H1 (cell line): ENCODE measurements around the gene GRIP1. TPM values are rescaled to one million over a fixed set of nuclear protein-coding genes. Genes with fewer than 3 reads are reported as not detected.

ENCODE experiments used
- CTCF ChIA-PET: fragments of 300-600 bp; sonication (Branson Sonifier 250); formaldehyde crosslinking; loops from one replicate; lab custom pipeline; 2021; ENCODE audit not compliant: partially characterized antibody; lab: Charles Lee
- POLR2A ChIA-PET: fragments of 300-600 bp; sonication (Branson Sonifier 250); formaldehyde crosslinking; loops from one replicate; lab custom pipeline; 2021; ENCODE audit warnings: inconsistent platforms; ENCODE audit not compliant: partially characterized antibody; lab: Charles Lee
- DNase-seq, 2 experiments: peaks; one replicate each; pipeline versions ENCODE4 v3.0.0 to v3.0.0-alpha.2; 2010 to 2022; ENCODE audit warnings: low spot score in 2 of 2, low read depth in 1 of 2, mixed read lengths in 1 of 2
- FAIRE-seq: peaks from 2 replicates; lab custom pipeline; 2011; peaks lifted over from hg19 to GRCh38; lab: Jason Lieb, UNC
- H2AFZ ChIP-seq: 2 replicates; pipeline ENCODE4 v1.8.1; 2012; ENCODE audit warnings: low read length, inconsistent platforms
- H2AK5ac ChIP-seq: 2 replicates; pipeline ENCODE4 v1.6.1; 2013; ENCODE audit warnings: low read depth, low read length
- H2BK120ac ChIP-seq: replicated peaks from 2 replicates; pipeline ENCODE3; 2013; ENCODE audit warnings: low read depth, low read length, inconsistent platforms
- H2BK12ac ChIP-seq: 2 replicates; pipeline ENCODE4 v1.6.1; 2013; ENCODE audit warnings: low read depth, low read length
- H2BK15ac ChIP-seq: 2 replicates; pipeline ENCODE4 v1.6.1; 2013; ENCODE audit warnings: low read length
- H2BK20ac ChIP-seq: 2 replicates; pipeline ENCODE4 v1.6.1; 2013; ENCODE audit warnings: low read length
- H2BK5ac ChIP-seq: 2 replicates; pipeline ENCODE4 v1.6.1; 2013; ENCODE audit warnings: low read depth, low read length
- H3K14ac ChIP-seq: 2 replicates; pipeline ENCODE4 v1.6.1; 2013; ENCODE audit warnings: inconsistent platforms; ENCODE audit not compliant: insufficient read length
- H3K18ac ChIP-seq: 2 replicates; pipeline ENCODE4 v1.6.1; 2013; ENCODE audit warnings: low read length; ENCODE audit errors: extremely low read depth
- H3K23ac ChIP-seq: 2 replicates; pipeline ENCODE4 v1.6.1; 2013; ENCODE audit warnings: inconsistent platforms; ENCODE audit not compliant: insufficient read length
- H3K23me2 ChIP-seq: 2 replicates; pipeline ENCODE4 v1.6.1; 2013; ENCODE audit warnings: low read depth, low read length
- H3K27ac ChIP-seq: 2 replicates; pipeline ENCODE4 v1.6.1; 2011; ENCODE audit warnings: low read depth, low read length, inconsistent platforms
- H3K27me3 ChIP-seq, 4 experiments: replicated peaks in 1 of 4; 1 replicate in 1 of 4; 2 replicates in 3 of 4; pipeline versions ENCODE4 v1.6.1 to v1.8.1; 2011 to 2013; ENCODE audit warnings: low read length in 3 of 4, mild to moderate bottlenecking in 3 of 4, inconsistent platforms in 2 of 4, mixed read lengths in 2 of 4, moderate library complexity in 1 of 4; ENCODE audit not compliant: control insufficient read depth in 3 of 4, insufficient read depth in 3 of 4; ENCODE audit errors: extremely low read depth in 1 of 4
- H3K36me3 ChIP-seq, 4 experiments: 2 replicates each; pipeline versions ENCODE4 v1.6.1 to v1.8.1; 2011 to 2013; ENCODE audit warnings: mild to moderate bottlenecking in 4 of 4, low read length in 3 of 4, moderate library complexity in 2 of 4, control low read depth in 1 of 4, inconsistent platforms in 1 of 4; ENCODE audit not compliant: insufficient read depth in 4 of 4, control insufficient read depth in 2 of 4
- H3K4ac ChIP-seq: replicated peaks from 2 replicates; pipeline ENCODE3; 2013; ENCODE audit warnings: low read length, low read depth, mixed read lengths, inconsistent platforms; ENCODE audit not compliant: insufficient read length
- H3K4me1 ChIP-seq, 4 experiments: replicated peaks in 1 of 4; 1 replicate in 1 of 4; 2 replicates in 3 of 4; pipeline versions ENCODE4 v1.6.1 to v1.8.1; 2011 to 2013; ENCODE audit warnings: low read length in 3 of 4, inconsistent platforms in 2 of 4, mixed read lengths in 1 of 4; ENCODE audit not compliant: insufficient read depth in 4 of 4, control insufficient read depth in 3 of 4
- H3K4me2 ChIP-seq, 2 experiments: 2 replicates each; pipeline versions ENCODE4 v1.6.1 to v1.8.1; 2011 to 2013; ENCODE audit warnings: low read depth in 2 of 2, low read length in 2 of 2, control low read depth in 1 of 2, inconsistent platforms in 1 of 2, mild to moderate bottlenecking in 1 of 2; ENCODE audit not compliant: insufficient read depth in 1 of 2
- H3K4me3 ChIP-seq, 4 experiments: fragments of 200-600, 300-600 bp in 1 of 4; sonication (generic), shearing (Covaris generic), sonication (Bioruptor Twin) in 1 of 4; 2 replicates each; pipeline versions ENCODE4 v1.5.1 to v1.8.1; 2011 to 2016; ENCODE audit warnings: low read length in 4 of 4, low read depth in 3 of 4, control low read depth in 2 of 4, inconsistent platforms in 2 of 4, mild to moderate bottlenecking in 2 of 4, mixed read lengths in 1 of 4, moderate library complexity in 1 of 4; ENCODE audit not compliant: insufficient read depth in 2 of 4; ENCODE audit errors: extremely low read depth in 1 of 4
- H3K56ac ChIP-seq: replicated peaks from 2 replicates; pipeline ENCODE3; 2013; ENCODE audit warnings: low read depth, mild to moderate bottlenecking, mixed read lengths, low read length, inconsistent platforms; ENCODE audit not compliant: insufficient read length
- H3K79me1 ChIP-seq: 2 replicates; pipeline ENCODE4 v1.6.1; 2013; ENCODE audit warnings: low read depth, low read length, control low read depth
- H3K79me2 ChIP-seq, 2 experiments: 2 replicates each; pipeline versions ENCODE4 v1.6.1 to v1.8.1; 2012 to 2013; ENCODE audit warnings: low read length in 2 of 2, mild to moderate bottlenecking in 2 of 2, inconsistent platforms in 1 of 2; ENCODE audit not compliant: insufficient read depth in 2 of 2, control insufficient read depth in 1 of 2
- H3K9ac ChIP-seq, 4 experiments: replicated peaks in 1 of 4; 1 replicate in 1 of 4; 2 replicates in 3 of 4; pipeline versions ENCODE4 v1.6.1 to v1.8.1; 2011 to 2013; ENCODE audit warnings: low read depth in 3 of 4, low read length in 3 of 4, control low read depth in 2 of 4, mild to moderate bottlenecking in 2 of 4, moderate library complexity in 2 of 4, inconsistent platforms in 1 of 4; ENCODE audit errors: extremely low read depth in 1 of 4
- H3K9me3 ChIP-seq, 2 experiments: 2 replicates each; pipeline versions ENCODE4 v1.6.1 to v1.8.1; 2012 to 2013; ENCODE audit warnings: mild to moderate bottlenecking in 2 of 2, moderate library complexity in 2 of 2, control low read depth in 1 of 2, inconsistent platforms in 1 of 2, low read depth in 1 of 2, low read length in 1 of 2, mixed read lengths in 1 of 2; ENCODE audit not compliant: insufficient read depth in 2 of 2
- H4K20me1 ChIP-seq, 2 experiments: replicated peaks in 1 of 2; 2 replicates each; pipeline versions ENCODE3 to v1.8.1; 2011 to 2013; ENCODE audit warnings: inconsistent platforms in 2 of 2, low read length in 2 of 2, mild to moderate bottlenecking in 1 of 2; ENCODE audit not compliant: insufficient read depth in 2 of 2, control insufficient read depth in 1 of 2
- H4K5ac ChIP-seq: 2 replicates; pipeline ENCODE4 v1.6.1; 2013; ENCODE audit warnings: low read length, low read depth, mixed read lengths, inconsistent platforms; ENCODE audit not compliant: insufficient read length
- H4K8ac ChIP-seq: 2 replicates; pipeline ENCODE4 v1.8.0; 2013; ENCODE audit warnings: mild to moderate bottlenecking, moderate library complexity, low read length, inconsistent platforms; ENCODE audit not compliant: insufficient read depth; ENCODE audit errors: extremely low read depth
- H4K91ac ChIP-seq: replicated peaks from 2 replicates; pipeline ENCODE3; 2013; ENCODE audit warnings: low read length, mixed read lengths, inconsistent platforms; ENCODE audit not compliant: insufficient read length
- BACH1 ChIP-seq: IDR thresholded peaks from 2 replicates; pipeline ENCODE4 v1.6.1; 2012; ENCODE audit warnings: low read length, improper control_type of control experiment
- CEBPB ChIP-seq: IDR thresholded peaks from 2 replicates; pipeline ENCODE4 v1.6.1; 2012; ENCODE audit warnings: low read depth, low read length
- CREB1 ChIP-seq: IDR thresholded peaks from 2 replicates; pipeline ENCODE4 v1.6.1; 2012; ENCODE audit warnings: inconsistent platforms
- EP300 ChIP-seq, 2 experiments: IDR thresholded peaks; 1 replicate in 1 of 2; 2 replicates in 1 of 2; pipeline ENCODE4 v1.6.1; 2011 to 2012; ENCODE audit warnings: low read depth in 2 of 2, low read length in 2 of 2, mild to moderate bottlenecking in 2 of 2, borderline replicate concordance in 1 of 2, inconsistent platforms in 1 of 2, moderate library complexity in 1 of 2
- SP4 ChIP-seq: IDR thresholded peaks from 2 replicates; pipeline ENCODE4 v1.6.1; 2012; ENCODE audit warnings: low read length, inconsistent platforms
- SRF ChIP-seq: IDR thresholded peaks from 2 replicates; pipeline ENCODE4 v1.6.1; 2011; ENCODE audit warnings: mild to moderate bottlenecking, low read depth, low read length, moderate library complexity
- polyA plus RNA-seq, 7 experiments: library from polyadenylated mRNA; depleted of rRNA in 3 of 7; stranded (reverse) in 5 of 7; unstranded in 2 of 7; fragments of >200 nt in 5 of 7; fragments of 200-250 nt in 2 of 7; gene quantifications; 1 replicate in 5 of 7; 2 replicates in 1 of 7; 4 replicates in 1 of 7; pipeline versions ENCODE4 v1.2.1 to v1.2.3, GENCODE V29; 2011 to 2013; ENCODE audit warnings: missing spikeins in 2 of 7, mixed read lengths in 2 of 7
- total RNA-seq: library from RNA; stranded (reverse); fragmentation: NEBNext Ultra II Directional; extraction: Animal tissue kit (Norgen Biotek cat#: 25700); gene quantifications from 2 replicates; pipeline ENCODE4 v1.2.1, GENCODE V29; 2021

The GRIP1 gene
- total and polyA plus RNA-seq, 2 of the 8 experiments (the other 6 are each of a cell fraction or from before 2014, with no cell fraction given): 4.5 to 27.3 TPM

- DNase-seq (no peak), FAIRE-seq (no peak)
- H4K20me1 ChIP-seq: no peaks in the 10 kb centered on the region
- no peak overlapping the region for H2BK20ac ChIP-seq
- no peak overlapping the region for H3K14ac ChIP-seq
- H3K27ac ChIP-seq: no peak overlapping the region
- H4K8ac ChIP-seq: no peak overlapping the region
- H3K9ac ChIP-seq: no peak overlapping the region
- H2AFZ ChIP-seq: no peak overlapping the region
- no peaks in the 10 kb centered on the region for H3K36me3 ChIP-seq
- POLR2A ChIA-PET: no interaction called here
- no peak overlapping the region for H3K4me2 ChIP-seq
- H2AK5ac ChIP-seq: no peak overlapping the region
- no peaks in the 10 kb centered on the region for H3K79me2 ChIP-seq
- peaks cover 0 to 2% (median 0%) of the 10 kb centered on the region in 4 experiments; a peak in 1 of 7 replicates for H3K27me3 ChIP-seq
- no peak overlapping the region for H2BK120ac ChIP-seq
- H3K79me1 ChIP-seq: no peaks in the 10 kb centered on the region
- no peak overlapping the region for H3K4me3 ChIP-seq
- no peak overlapping the region for H4K91ac ChIP-seq
- H4K5ac ChIP-seq: no peak overlapping the region
- no peak overlapping the region for H2BK12ac ChIP-seq
- no peaks in the 10 kb centered on the region for H3K9me3 ChIP-seq
- no peak overlapping the region for H2BK15ac ChIP-seq
- H3K18ac ChIP-seq: no peak overlapping the region
- no peak overlapping the region for H3K23ac ChIP-seq
- H2BK5ac ChIP-seq: no peak overlapping the region
- peaks cover 0 to 11% (median 3%) of the 10 kb centered on the region in 4 experiments; a peak in 5 of 7 replicates for H3K4me1 ChIP-seq
- CTCF ChIA-PET: no interaction called here
- no peak overlapping the region for H3K4ac ChIP-seq
- no peak overlapping the region for H3K56ac ChIP-seq
- H3K23me2 ChIP-seq: no peaks in the 10 kb centered on the region
- TF ChIP-seq CREB1 (no peak), EP300 (IDR thresholded peaks at IDR 0.05; ENCODE audit: borderline replicate concordance in 1 of 2, low read depth in 2 of 2, low read length in 2 of 2) (no peak), SRF (no peak), BACH1 (no peak), SP4 (no peak), CEBPB (no peak)
- TF ChIP-seq, all 59 proteins: peak for 0
These were observed 66.6 kb downstream of the GRIP1 start for GRCh38 chr12:66612090-66612775.
